Measurements from ENCODE around the gene TMEM235. TPM values are rescaled to one million over a fixed set of nuclear protein-coding genes. Genes with fewer than 3 reads are reported as not detected.

Gene TMEM235
- total RNA-seq, 1 donor from 2014 or later: not detected

DNA sequence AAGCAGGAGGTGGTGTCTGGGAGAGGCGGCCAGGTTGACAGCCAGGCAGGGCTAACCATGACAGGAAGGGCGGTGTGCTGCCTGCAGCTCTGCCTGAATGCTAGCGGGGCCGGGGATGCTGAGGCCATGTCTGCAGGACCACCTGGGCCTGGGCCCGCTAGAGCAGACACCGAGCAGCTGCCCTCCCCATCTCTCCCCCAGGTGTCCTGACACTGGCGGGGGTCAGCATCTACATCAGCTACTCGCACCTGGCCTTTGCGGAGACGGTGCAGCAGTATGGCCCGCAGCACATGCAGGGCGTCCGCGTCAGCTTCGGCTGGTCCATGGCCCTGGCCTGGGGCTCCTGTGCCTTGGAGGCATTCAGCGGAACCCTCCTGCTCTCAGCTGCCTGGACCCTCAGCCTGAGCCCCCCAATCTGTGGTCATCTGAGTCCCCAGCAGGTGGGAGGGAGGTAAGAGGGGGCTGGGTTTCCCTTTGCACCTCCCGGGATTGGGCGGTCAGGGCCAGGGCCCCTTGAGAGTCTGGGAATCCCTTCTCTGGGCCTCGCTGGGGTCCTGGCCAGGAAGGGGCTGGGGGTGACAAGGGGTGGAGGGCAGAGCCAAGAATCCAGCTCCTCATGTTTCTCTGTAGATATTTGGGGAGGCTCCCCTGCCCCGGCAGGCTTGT lies 7.5 kb downstream of the TMEM235 start:
- H2AFZ ChIP-seq (replicated peaks): no peak overlapping the region
- H3K4me1 Mint-ChIP-seq: peaks cover 7% of the 10 kb centered on the region
- no peaks in the 10 kb centered on the region for H3K27me3 ChIP-seq
- H3K27ac ChIP-seq: no peak overlapping the region
- H3K36me3 ChIP-seq: no peaks in the 10 kb centered on the region
- no peaks in the 10 kb centered on the region for H4K20me1 ChIP-seq (ENCODE audit: low read depth)
- H3K4me3 Mint-ChIP-seq: no peak overlapping the region
- no peaks in the 10 kb centered on the region for H3F3A ChIP-seq (ENCODE audit: low read depth)
- H3K27me3 Mint-ChIP-seq (ENCODE audit: insufficient read depth, low read depth): peaks cover 4% of the 10 kb centered on the region
- H3K27ac Mint-ChIP-seq: no peak overlapping the region
- no peak overlapping the region for H3K9ac ChIP-seq
- H3K4me1 ChIP-seq: no peaks in the 10 kb centered on the region
- H3K4me2 ChIP-seq: no peak overlapping the region
- no peaks in the 10 kb centered on the region for H3K9me3 Mint-ChIP-seq
- no peaks in the 10 kb centered on the region for H3K79me2 ChIP-seq (ENCODE audit: low read depth)
- no peaks in the 10 kb centered on the region for H3K9me3 ChIP-seq (ENCODE audit: low read depth)
- TF ChIP-seq EZH2 (IDR thresholded peaks at IDR 0.05) (no peak), EZH2phosphoT487 (IDR thresholded peaks at IDR 0.05) (no peak)
- TF ChIP-seq, protein P1, sequence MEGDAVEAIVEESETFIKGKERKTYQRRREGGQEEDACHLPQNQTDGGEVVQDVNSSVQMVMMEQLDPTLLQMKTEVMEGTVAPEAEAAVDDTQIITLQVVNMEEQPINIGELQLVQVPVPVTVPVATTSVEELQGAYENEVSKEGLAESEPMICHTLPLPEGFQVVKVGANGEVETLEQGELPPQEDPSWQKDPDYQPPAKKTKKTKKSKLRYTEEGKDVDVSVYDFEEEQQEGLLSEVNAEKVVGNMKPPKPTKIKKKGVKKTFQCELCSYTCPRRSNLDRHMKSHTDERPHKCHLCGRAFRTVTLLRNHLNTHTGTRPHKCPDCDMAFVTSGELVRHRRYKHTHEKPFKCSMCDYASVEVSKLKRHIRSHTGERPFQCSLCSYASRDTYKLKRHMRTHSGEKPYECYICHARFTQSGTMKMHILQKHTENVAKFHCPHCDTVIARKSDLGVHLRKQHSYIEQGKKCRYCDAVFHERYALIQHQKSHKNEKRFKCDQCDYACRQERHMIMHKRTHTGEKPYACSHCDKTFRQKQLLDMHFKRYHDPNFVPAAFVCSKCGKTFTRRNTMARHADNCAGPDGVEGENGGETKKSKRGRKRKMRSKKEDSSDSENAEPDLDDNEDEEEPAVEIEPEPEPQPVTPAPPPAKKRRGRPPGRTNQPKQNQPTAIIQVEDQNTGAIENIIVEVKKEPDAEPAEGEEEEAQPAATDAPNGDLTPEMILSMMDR (IDR thresholded peaks at IDR 0.05): no peak
- H3K36me3 Mint-ChIP-seq: no peaks in the 10 kb centered on the region
- no peak overlapping the region for H3K4me3 ChIP-seq
- no peak for DNase-seq (ENCODE audit: low spot score)

DNA sequence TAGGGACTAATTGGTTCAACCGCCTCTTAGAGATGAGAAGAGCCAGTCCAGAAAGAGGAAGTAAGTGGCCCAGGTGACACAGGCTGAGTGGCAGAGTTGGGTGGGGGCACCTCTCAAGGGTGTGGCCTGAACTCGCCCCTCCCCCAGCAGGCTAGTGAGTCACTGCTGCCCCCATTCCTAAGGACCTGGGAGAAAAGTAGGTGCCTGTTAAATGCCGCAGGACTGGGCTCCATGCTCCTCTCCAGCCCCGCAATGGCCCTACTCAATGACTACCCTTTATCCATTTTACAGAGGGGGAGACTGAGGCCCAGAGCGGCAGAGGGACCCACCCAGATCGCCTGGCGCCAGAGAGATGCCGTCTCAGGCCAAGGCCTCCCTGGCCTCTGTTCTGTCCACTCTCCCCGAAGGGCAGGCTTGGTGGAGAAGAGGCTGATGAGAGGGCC lies 8.1 kb downstream of the TMEM235 start:
- Mint-ChIP-seq H3K4me3 (no peak overlapping the region), H3K27ac (no peak overlapping the region), H3K27me3 (ENCODE audit: insufficient read depth, low read depth) (peaks cover 4% of the 10 kb centered on the region), H3K36me3 (no peaks in the 10 kb centered on the region), H3K4me1 (peaks cover 7% of the 10 kb centered on the region), H3K9me3 (peaks cover 2% of the 10 kb centered on the region)
- TF ChIP-seq, protein P1 (IDR thresholded peaks at IDR 0.05): no peak
- TF ChIP-seq EZH2phosphoT487 (IDR thresholded peaks at IDR 0.05) (no peak), EZH2 (IDR thresholded peaks at IDR 0.05) (no peak)
- H3K4me2 ChIP-seq: no peak overlapping the region
- H4K20me1 ChIP-seq (ENCODE audit: low read depth): no peaks in the 10 kb centered on the region
- H3K4me1 ChIP-seq: no peaks in the 10 kb centered on the region
- H3K27me3 ChIP-seq: no peaks in the 10 kb centered on the region
- no peaks in the 10 kb centered on the region for H3K36me3 ChIP-seq
- H3K27ac ChIP-seq: no peak overlapping the region
- no peak overlapping the region for H2AFZ ChIP-seq (replicated peaks)
- no peak for DNase-seq (ENCODE audit: low spot score)
- H3K4me3 ChIP-seq: no peak overlapping the region
- no peaks in the 10 kb centered on the region for H3F3A ChIP-seq (ENCODE audit: low read depth)
- H3K9me3 ChIP-seq (ENCODE audit: low read depth): no peaks in the 10 kb centered on the region
- H3K79me2 ChIP-seq (ENCODE audit: low read depth): no peaks in the 10 kb centered on the region
- no peak overlapping the region for H3K9ac ChIP-seq

DNA sequence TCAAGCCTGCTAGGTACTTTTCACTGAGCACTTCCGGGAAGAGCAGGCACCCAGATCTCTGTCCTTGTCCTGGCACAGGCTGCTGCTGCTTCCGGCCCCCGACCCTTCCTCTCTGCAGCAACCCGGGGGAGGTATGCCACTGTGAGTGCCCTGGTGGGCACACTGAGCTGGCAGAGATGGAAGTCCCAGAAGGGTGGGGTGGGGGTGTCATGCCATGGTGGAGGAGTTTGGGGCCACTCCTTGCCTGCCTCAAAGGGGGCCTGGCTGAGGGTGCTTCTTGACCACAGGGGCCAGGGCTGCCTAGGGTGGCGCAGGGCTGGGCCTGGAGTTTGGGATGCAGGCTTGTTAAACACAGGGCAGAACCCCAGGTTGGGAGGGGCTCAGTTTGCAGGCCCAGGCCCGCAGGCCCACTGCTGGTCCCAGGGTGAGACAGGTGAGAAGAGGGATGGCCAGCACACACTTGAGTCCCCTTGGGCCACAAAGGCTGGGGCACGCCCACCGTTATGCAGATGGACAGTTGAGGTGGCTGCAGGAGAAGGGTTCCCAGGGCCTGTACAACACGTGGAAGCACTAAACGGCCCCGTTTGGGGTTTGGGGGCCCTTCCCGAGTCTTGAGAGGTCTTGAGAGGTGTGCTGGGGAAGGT lies 8.7 kb downstream of the TMEM235 start:
- Histone ChIP-seq H3K4me2 (no peak overlapping the region), H3F3A (ENCODE audit: low read depth) (no peaks in the 10 kb centered on the region), H3K9me3 (ENCODE audit: low read depth) (no peaks in the 10 kb centered on the region), H2AFZ (replicated peaks) (no peak overlapping the region), H3K27ac (no peak overlapping the region), H3K4me3 (no peak overlapping the region), H3K9ac (no peak overlapping the region), H3K27me3 (no peaks in the 10 kb centered on the region), H3K4me1 (no peaks in the 10 kb centered on the region), H3K36me3 (no peaks in the 10 kb centered on the region), H4K20me1 (ENCODE audit: low read depth) (no peaks in the 10 kb centered on the region), H3K79me2 (ENCODE audit: low read depth) (no peaks in the 10 kb centered on the region)
- H3K4me3 Mint-ChIP-seq: no peak overlapping the region
- H3K27me3 Mint-ChIP-seq (ENCODE audit: insufficient read depth, low read depth): peaks cover 2% of the 10 kb centered on the region
- no peak for DNase-seq (ENCODE audit: low spot score)
- no peaks in the 10 kb centered on the region for H3K36me3 Mint-ChIP-seq
- H3K27ac Mint-ChIP-seq: no peak overlapping the region
- no peak for TF ChIP-seq EZH2 (IDR thresholded peaks at IDR 0.05)
- TF ChIP-seq, protein P1 (IDR thresholded peaks at IDR 0.05): no peak
- TF ChIP-seq EZH2phosphoT487 (IDR thresholded peaks at IDR 0.05): no peak
- peaks cover 2% of the 10 kb centered on the region for H3K9me3 Mint-ChIP-seq
- H3K4me1 Mint-ChIP-seq: peaks cover 7% of the 10 kb centered on the region

Data from neural progenitor cell (in vitro differentiated cells).